Astrocyte of the hippocampus (primary cell): ENCODE results near the gene PRICKLE4.
A peak's percentile ranks its signal among the peaks of the same experiment; 100 is the strongest.

Experiments used
- DNase-seq: peaks from one replicate; pipeline ENCODE4 v3.0.0; 2011; ENCODE audit warnings: low read depth, low spot score

Gene PRICKLE4, protein sequence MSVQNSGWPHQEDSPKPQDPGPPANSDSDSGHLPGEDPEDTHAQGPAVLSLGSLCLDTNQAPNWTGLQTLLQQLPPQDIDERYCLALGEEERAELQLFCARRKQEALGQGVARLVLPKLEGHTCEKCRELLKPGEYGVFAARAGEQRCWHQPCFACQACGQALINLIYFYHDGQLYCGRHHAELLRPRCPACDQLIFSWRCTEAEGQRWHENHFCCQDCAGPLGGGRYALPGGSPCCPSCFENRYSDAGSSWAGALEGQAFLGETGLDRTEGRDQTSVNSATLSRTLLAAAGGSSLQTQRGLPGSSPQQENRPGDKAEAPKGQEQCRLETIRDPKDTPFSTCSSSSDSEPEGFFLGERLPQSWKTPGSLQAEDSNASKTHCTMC

GRCh38 chr6:41780551-41781365 lies at the start of gene PRICKLE4:
PRICKLE4 (plus strand) TSS chr6:41780782; CDS start chr6:41783474, 2,692 bp downstream.
- peak; percentile 58 for DNase-seq

DNA sequence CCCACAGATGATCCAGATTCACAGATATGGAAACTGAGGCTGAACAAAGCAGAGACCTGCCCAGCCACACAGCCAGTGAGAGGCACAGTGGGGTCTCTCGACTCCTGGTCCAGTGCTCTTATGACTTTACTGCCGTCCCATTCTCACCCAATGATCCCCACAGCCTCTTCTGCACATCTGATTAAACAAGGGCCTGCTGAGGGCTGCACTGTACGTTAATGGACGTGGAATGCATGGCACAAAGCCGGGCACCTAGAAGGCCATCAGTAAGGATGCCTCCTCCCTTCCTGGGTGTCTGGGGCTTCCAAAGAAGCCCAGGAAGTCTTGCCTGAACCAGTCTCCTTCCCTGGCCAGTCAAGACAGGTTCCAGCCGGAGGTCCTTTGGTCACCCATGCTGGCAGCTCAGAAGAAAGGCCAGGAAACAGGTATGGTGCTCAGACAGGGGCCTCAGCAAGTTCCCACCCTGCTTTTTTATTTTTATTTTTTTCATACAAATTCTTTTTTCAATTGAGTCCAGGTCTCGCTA lies 49.0 kb upstream of the PRICKLE4 start:
- no peak for DNase-seq

GRCh38 chr6:41732149-41732548 lies 48.4 kb upstream of the PRICKLE4 start:
- DNase-seq, result no peak

DNA sequence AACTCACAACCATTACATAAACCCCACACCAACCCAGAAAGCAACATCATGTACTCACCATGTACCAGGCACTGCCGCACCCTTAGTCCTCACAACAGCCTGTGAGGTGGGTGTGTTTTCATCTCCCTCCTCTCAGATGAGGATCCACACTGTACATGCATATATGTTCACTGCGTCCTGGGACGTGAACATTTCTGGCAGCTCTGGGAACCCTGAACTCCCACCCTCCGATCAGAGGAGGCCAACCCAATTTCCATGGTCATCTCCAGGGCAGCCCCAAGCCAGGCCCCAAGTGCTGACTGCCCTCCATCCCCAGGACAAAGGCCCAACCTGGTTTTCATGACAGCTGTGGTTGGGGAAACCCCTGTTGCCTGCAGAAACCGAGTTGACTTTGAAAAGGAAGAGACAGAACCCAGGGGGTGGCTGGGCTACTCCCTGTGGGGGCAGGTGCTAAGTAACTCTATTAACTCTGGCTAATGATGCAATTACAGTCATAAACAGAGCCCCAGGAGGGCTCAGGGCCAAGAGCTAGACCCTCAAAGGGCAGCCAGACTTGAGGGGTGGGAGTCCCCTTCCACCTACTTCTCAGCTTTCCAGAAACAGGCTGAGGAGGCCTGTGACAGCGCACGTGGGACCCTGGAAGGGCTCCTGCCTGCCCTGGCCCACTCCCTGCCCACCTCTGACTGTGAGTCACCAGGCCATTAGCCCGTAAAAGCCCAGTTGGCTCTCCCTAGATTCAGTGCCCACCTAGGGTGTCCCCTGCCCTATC lies 47.8 kb upstream of the PRICKLE4 start:
- DNase-seq, result peak; percentile 25

DNA sequence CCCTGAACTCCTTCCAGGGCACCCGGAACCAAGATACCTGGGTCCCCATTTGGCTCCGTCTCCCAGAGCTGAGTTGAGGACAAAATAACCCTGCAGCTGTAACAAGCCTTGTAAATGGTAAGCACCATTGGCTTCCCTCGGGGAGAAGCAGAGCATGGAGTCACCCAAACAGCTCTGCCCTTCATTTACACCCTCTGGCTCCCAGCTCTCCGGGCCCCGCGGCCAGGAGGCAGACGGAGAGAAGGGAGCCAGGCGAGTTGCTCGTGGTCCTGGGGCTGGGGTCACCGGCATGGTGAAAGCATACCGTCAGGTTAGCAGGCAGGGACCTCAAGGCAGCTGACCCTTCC lies 47.2 kb upstream of the PRICKLE4 start:
- peak; percentile 24 for DNase-seq

GRCh38 chr6:41733707-41734665 lies 46.6 kb upstream of the PRICKLE4 start:
- peak; percentile 87 for DNase-seq

- peak; percentile 86 for DNase-seq
These were observed 45.7 kb upstream of the PRICKLE4 start for GRCh38 chr6:41734666-41735426.

GRCh38 chr6:41735427-41736185 lies 45.0 kb upstream of the PRICKLE4 start, which contains the start of gene TFEB:
TFEB (minus strand) TSS chr6:41735608; CDS start chr6:41691213, 44,395 bp downstream.
- DNase-seq, result peak; percentile 96

GRCh38 chr6:41736186-41736733 lies 44.3 kb upstream of the PRICKLE4 start:
- DNase-seq, result no peak

DNA sequence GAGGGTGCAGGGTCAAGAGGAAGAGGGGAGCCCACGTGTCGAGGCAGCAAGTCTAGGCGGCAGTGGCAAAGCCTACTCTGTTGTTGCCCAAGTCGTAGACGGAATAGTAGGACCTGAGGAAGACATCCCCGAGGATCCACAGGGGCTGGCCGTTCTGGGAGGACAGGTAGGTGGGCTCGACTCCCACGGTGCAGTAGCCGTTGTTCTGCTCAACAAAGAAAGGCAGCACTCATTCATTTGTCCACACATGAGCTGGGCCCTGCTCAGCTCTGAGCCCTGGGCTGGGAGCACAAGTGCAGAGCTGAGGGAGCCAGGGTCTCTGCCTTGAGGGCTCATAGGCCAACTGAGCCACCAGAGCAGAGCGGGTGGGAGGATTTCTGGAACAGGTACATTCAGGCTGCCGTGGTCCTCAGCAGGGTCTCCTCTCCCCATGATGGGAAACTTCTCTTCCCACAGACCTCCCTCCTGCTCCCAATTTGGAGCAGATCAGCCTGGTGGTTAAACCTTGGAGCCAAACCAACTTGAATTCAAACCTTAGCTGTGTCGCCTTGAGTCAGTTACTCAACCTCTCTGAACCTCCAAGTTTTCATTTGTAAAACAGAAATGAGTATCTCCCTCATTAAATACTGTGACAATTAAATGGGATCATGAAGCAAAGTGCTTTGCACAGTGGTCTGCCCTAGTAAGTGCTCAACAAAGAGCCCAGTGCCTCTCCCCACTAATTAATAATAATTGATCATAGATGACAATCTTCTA lies 43.6 kb upstream of the PRICKLE4 start:
- DNase-seq, result no peak

- DNase-seq, result no peak
These were observed 42.9 kb upstream of the PRICKLE4 start for GRCh38 chr6:41737591-41738130.

GRCh38 chr6:41739041-41739440 lies 41.5 kb upstream of the PRICKLE4 start:
- no peak for DNase-seq

GRCh38 chr6:41740366-41741162 lies 40.0 kb upstream of the PRICKLE4 start:
- no peak for DNase-seq

- no peak for DNase-seq
These were observed 38.7 kb upstream of the PRICKLE4 start for GRCh38 chr6:41741625-41742490.

- DNase-seq, result no peak
These were observed 37.0 kb upstream of the PRICKLE4 start for GRCh38 chr6:41743406-41744235.
